Limb (tissue), 2 donors: ENCODE results near the gene ECHDC3.
"Not testable (repeated sequence)": the region's sequence is repeated elsewhere in the genome, so short reads cannot be mapped to it uniquely, and the experiment has no call there.

ENCODE experiments used
- DNase-seq, 2 donors: peaks; one replicate each; pipeline ENCODE4 v3.0.0-alpha.2; 2016; ENCODE audit errors: extremely low spot score in 2 of 2

The ECHDC3 gene

DNA sequence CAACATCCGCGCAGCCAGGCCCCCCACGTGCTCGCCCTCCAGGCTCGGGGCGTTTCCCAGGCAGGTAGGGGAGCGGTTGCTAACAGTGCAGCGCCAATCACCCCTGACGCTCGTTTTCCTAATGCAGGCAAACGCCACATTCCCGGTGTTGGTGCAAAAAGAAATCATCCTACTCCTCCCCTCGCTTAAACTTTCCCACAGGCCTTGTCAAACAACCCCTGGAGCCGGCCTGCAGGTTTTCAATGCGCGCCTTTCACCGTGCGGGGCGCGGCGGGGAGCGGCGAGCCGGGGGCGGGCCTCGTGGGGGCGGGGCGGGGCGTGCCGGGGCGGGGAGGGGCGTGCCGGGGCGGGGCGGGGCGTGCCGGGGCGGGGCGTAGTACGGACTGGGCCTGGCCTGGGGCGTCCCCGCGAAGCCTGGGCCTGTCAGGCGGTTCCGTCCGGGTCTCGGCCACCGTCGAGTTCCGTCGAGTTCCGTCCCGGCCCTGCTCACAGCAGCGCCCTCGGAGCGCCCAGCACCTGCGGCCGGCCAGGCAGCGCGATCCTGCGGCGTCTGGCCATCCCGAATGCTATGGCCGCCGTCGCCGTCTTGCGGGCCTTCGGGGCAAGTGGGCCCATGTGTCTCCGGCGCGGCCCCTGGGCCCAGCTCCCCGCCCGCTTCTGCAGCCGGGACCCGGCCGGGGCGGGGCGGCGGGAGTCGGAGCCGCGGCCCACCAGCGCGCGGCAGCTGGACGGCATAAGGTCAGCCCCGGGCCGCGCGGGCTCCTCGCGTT, at the start of gene ECHDC3:
Gene ECHDC3 (plus strand): TSS at position 374 of the 770 bp plus-strand sequence. CDS start 195 bp downstream, at position 569.
- DNase-seq: peak in 1 of 2 donors; percentile 82

- DNase-seq: no peak
Measured at GRCh38 chr10:11693376-11693775, 48.8 kb upstream of the ECHDC3 start.

DNA sequence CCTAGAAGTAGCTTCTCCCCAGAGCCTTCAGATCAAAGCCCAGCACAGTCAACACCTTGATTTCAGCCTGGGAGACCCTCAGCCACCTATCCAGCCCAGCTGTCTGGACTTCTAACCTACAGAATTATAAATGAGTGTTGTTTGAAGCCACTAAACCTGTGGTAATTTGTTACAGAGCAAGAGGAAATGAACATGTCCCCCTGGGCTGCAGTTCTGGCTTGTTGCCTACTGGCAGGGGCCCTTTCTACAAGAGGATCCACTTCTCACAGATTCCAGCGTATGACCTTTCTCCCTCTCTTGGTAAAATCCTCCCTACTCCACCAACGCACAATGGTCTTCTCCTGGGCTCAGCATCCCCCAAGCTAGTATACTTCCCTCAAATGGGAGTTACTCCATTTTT, 46.4 kb upstream of the ECHDC3 start:
- DNase-seq: no peak

DNA sequence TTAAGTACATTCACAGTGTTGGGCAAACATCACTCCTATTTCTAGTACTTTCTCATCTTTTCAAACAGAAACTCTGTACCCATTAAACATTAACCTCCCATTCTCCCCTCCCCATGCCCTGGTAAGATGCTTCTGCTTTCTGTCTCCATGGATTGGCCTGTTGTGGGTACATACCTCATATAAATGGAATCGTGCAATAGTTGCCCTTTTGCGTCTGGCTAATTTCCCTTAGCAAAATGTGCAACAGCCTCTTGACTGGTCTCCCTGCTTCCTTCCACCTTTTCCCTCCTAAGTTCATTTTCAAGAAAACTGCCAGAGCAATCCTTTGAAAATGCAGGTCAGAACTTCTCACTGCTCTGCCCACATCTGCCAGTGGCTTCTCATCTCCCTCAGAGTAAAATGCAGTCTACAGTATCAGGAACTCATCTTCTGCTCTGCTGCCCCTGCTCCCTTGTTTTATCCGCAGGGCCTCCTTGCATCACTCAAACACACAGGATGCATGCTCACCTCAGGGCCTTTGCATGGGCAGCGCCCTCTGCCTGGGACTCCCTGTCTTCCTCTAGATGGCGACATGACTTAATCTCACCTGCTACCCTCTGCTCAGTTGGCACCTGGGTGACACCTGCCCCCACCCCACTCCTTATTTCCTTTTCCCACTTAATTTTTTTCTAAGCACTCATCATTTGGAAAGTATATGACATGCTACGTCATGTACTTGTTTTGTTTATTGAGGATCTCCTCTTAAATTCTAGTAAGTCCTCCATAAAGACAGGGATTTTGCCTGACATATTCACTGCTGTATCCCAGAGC, 44.3 kb upstream of the ECHDC3 start:
- DNase-seq: no peak

- DNase-seq: no peak
Measured at GRCh38 chr10:11698691-11699549, 43.3 kb upstream of the ECHDC3 start.

- no peak for DNase-seq
Measured at GRCh38 chr10:11699550-11700097, 42.6 kb upstream of the ECHDC3 start.

GRCh38 chr10:11700539-11700938, 41.6 kb upstream of the ECHDC3 start:
- DNase-seq: no peak

DNA sequence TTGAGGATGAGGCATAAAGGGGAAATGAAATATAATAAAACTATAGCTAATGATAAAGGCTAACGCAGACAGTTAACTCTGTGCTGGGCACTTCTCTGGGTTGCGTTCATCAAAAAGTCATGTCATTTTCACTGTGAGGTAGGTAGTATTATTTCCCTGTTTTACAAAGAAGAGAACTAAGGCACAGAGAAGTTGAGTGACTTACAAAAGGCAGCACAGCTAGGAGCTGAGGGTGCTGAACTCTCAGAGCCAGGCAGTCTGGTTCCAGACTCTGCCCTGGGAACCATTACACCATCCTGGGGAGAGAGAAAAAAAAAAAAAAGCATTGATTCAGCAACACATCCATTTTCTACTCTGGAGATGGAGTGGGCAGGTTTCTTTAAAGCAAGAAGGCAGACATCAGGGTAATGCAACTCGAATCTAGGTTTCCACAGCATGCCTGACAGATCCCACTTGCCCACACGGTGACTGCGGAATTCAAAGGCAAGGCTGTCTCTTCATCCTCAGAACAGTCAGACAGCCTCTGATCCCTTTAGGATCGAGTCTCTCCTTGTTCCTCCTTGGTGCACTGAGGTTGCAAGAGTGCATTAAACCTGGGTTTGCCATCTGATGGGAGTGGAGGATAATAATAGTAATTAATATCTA, 40.6 kb upstream of the ECHDC3 start:
- DNase-seq: no peak

DNA sequence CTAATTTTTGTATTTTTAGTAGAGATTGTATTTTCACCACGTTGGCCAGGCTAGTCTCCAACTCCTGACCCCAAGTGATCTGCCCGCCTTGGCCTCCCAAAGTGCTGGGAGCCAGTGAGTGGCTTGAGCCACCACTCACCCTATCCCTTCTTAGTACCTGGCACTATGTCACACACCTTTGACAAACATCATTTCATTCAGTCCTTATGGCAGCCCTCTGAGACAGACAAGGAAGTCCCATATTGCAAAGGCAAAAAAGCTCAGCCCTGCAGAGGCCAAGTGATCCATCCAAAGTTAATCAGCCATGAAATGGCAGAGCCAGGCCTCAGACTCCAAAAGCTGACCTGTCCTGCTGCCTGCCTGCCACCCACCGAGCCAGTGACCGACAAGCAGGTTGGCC, 39.9 kb upstream of the ECHDC3 start:
- DNase-seq: no peak

DNA sequence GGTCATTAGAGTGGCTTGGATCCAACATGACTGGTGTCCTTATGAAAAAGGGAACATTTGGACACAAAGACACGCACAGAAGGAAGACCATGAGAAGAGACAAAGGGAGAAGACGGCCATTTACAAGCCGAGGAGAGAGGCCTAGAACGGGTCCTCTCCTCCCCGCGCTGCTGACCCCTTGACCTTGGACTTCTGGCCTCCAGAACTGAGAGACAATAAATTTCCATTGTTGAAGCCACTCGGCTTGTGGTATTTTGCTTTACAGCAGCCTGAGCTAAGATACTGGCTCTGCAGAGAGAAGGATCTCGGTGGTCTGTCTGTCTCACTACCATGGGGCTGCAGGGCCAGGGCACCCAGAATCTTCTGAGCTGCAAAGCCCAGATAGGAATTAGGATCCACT, 38.1 kb upstream of the ECHDC3 start:
- DNase-seq: no peak

GRCh38 chr10:11705722-11706121, 36.5 kb upstream of the ECHDC3 start:
- DNase-seq: no peak

DNA sequence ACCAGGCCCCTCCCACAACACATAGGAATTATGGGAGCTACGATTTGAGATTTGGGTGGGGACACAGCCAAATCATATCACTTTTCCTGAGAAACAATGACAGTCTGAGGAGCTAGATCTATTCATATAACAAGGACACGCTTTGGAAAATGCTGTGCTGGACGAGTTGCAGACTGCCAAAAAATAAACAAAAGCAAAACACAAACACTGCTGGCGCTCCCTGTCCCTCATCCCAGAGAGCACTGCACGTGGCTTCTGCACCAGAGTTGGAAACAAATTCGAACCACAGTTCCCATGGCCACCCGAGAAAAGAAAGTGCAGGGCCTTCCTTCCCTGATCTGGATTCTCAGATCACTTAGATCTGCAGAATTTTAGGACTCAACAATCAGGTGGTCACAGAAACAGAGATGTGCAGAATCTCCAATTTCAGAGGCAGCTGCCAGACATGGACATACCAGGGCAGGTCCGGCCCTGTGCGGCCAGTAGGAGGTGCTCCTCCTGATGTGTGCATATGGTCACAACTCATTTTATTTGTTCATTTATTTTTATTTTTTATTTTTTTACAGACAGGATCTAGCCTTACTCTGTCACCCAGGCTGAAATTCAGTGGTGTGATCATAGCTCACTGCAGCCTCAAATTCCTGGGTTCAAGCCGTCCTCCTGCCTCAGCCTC, 35.2 kb upstream of the ECHDC3 start:
- no peak for DNase-seq

DNA sequence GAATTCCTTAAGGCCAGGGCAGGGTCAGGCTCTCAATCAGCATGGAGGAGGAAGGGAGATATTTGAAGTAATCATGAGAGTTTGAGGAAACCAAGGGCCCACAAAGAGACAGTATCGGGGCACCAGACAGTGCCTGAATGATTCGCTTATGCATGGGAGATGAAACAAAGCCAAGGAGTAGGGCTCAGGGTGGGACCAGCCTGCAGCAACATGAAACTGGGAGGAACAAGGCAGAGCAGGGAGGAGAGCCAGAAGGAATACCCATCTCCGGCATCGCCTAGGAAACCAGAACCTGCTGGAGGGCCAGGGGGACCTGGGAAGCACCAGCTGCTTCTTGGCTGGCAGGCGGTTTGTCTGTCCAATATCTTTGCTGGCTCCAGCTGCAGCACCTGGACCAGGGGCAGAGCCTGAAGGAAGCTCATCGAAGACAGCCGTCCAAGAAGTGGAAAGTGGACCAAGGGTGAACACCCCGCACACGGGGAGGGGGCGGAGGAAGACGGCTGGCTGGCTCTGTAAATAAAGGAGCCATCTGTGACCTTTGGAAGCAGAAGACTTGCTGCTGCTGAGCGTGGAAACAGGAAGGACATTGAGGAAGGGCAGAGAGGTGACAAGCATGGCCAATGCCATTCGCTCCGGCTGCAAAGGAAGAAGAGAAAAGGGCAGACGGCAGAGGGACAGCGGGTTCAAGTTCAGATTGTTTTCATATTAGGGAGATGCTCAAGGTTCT, 34.4 kb upstream of the ECHDC3 start:
- DNase-seq: no peak

GRCh38 chr10:11708801-11709200, 33.4 kb upstream of the ECHDC3 start:
- not testable (repeated sequence) for DNase-seq

GRCh38 chr10:11712744-11713143, 29.4 kb upstream of the ECHDC3 start:
- DNase-seq: no peak

GRCh38 chr10:11713186-11713743, 28.9 kb upstream of the ECHDC3 start:
- DNase-seq: no peak

GRCh38 chr10:11713963-11714362, 28.2 kb upstream of the ECHDC3 start:
- no peak for DNase-seq

DNA sequence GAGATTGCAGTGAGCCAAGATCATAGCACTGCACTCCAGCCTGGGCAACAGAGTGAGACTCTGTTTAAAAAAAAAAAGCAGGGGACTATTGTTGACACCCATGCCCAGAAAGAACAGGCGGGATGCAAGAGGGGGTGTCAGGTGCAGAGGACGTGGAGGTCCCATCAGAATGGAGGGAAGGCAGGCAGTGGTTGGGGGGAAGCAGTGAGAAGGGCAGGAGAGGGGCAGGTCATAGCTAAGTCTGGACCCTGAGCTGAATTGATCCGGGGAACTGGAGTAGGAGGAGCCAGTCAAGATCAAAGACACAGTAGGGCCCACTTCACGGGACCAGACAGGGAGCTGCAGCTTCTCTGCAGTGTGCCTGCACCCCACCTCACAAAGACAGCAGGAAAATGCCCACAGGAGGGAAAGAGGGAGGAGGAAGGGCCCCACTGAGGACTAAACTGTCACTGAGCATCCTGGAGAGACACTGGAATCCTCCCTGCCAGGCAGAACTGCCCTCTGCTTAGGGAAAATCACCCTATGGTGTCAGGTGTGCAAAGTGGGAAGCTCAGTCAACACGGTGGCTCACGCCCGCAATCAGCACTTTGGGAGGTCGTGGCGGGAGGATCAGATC, 27.3 kb upstream of the ECHDC3 start:
- DNase-seq: no peak
